ENCODE results near the gene GALM.
"Not testable (repeated sequence)": the region's sequence is repeated elsewhere in the genome, so short reads cannot be mapped to it uniquely, and the experiment has no call there.

GALM gene

GRCh38 chr2:38636069-38636468, 29.8 kb upstream of the GALM start:
- Mint-ChIP-seq H3K4me3 (no peak overlapping the region), H3K27ac (no peak overlapping the region), H3K36me3 (peaks cover 4% of the 10 kb centered on the region), H3K27me3 (peaks cover 4% of the 10 kb centered on the region), H3K9me3 (peaks cover 5% of the 10 kb centered on the region), H3K4me1 (peaks cover 29% of the 10 kb centered on the region)
- CTCF ChIA-PET, result no interaction called here
- no peak for DNase-seq

DNA sequence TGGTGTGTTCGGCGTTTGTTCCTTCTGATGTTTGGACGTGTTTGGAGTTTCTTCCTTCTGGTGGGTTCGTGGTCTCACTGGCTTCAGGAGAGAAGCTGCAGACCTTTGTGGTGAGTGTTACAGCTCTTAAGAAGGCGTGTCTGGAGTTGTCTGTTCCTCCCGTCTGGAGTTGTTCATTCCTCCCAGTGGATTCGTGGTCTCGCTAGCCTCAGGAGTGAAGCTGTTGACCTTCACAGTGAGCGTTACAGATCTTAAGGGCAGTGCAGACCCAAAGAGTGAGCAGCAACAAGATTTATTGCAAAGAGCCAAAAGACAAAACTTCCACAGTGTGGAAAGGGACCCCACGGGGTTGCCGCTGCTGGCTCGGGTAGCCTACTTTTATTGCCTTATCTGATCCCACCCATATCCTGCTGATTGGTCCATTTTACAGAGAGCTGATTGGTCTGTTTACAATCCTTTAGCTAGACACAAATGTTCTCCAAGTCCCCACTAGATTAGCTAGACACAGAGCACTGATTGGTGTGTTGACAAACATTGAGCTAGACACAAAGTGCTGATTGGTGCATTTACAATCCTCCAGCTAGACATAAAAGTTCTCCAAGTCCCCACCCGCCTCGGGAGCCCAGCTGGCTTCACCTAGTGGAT, 23.4 kb upstream of the GALM start:
- not testable (repeated sequence) for H3K27me3 Mint-ChIP-seq, H3K36me3 Mint-ChIP-seq, H3K9me3 Mint-ChIP-seq, DNase-seq, H3K4me3 Mint-ChIP-seq
- Mint-ChIP-seq H3K27ac (peak overlapping the region; percentile 76), H3K4me1 (peaks cover 46% of the 10 kb centered on the region)
- CTCF ChIA-PET, result interaction anchor here (0.7 kb wide), 1 partner anchor 37 kb away, joined by 3 read pairs; no protein-coding TSS in a partner anchor

GRCh38 chr2:38643021-38643671, 22.8 kb upstream of the GALM start:
- H3K27ac Mint-ChIP-seq, result peak overlapping the region; percentile 94
- peaks cover 4% of the 10 kb centered on the region for H3K27me3 Mint-ChIP-seq
- H3K4me3 Mint-ChIP-seq, result no peak overlapping the region
- CTCF ChIA-PET, result interaction anchor here (0.7 to 0.9 kb wide), 2 partner anchors 16 to 38 kb away, joined by 3 read pairs; no protein-coding TSS in a partner anchor
- H3K4me1 Mint-ChIP-seq, result peaks cover 52% of the 10 kb centered on the region
- peaks cover 13% of the 10 kb centered on the region for H3K36me3 Mint-ChIP-seq
- DNase-seq, result peak; percentile 26
- H3K9me3 Mint-ChIP-seq, result peaks cover 8% of the 10 kb centered on the region

DNA sequence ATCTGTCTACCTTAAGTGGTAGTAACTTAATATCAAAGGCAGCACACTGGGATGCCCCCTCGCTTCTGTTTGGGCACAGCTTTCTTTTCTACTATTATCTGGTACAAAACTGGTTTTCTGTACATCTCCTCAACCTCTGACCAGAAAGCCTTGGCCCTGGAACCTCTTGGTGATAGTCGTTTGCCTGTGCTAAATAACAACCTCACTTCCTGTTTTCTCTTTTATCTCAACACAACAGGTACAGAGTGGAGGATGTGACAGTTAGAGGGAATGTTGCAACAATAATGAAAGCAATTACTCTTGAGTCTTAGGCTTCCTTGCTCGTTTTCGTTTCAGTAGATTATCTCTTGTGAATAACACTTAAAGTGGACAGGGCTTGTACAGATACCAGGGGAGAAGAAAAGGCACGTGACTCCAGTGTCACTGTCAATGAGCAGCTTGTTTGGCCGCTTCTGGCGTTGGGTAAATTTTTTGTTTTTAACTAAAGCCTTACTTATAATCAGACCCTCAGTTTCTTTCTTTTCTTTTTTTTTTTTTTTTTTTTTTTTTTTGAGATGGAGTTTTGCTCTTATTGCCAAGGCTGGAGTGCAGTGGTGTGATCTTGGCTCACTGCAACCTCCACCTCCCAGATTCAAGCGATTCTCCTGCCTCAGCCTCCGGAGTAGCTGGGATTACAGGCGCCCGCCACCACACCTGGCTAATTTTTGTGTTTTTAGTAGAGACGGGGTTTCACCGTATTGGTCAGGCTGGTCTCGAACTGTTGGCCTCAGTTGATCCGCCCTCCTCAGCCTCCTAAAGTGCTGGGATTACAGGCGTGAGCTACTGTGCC, 22.0 kb upstream of the GALM start:
- Mint-ChIP-seq H3K27ac (peak overlapping the region; percentile 94), H3K4me1 (peaks cover 57% of the 10 kb centered on the region), H3K36me3 (peaks cover 21% of the 10 kb centered on the region), H3K9me3 (peaks cover 15% of the 10 kb centered on the region), H3K4me3 (peak overlapping the region; percentile 51)
- H3K27me3 Mint-ChIP-seq, result not testable (repeated sequence)
- CTCF ChIA-PET, result interaction anchor here (0.9 kb wide), 1 partner anchor 15 kb away, joined by 3 read pairs; no protein-coding TSS in a partner anchor
- DNase-seq, result peak; percentile 54

GRCh38 chr2:38648107-38648761, 17.7 kb upstream of the GALM start:
- CTCF ChIA-PET, result interaction anchor here (0.6 to 1.2 kb wide), 2 partner anchors 39 to 45 kb away, joined by 3 read pairs; partner anchors contain the start of gene HNRNPLL
- peaks cover 77% of the 10 kb centered on the region for H3K4me1 Mint-ChIP-seq

GRCh38 chr2:38649176-38649728, 16.7 kb upstream of the GALM start:
- CTCF ChIA-PET, result interaction anchor here (2.2 kb wide), 1 partner anchor 45 kb away, joined by 6 read pairs; no protein-coding TSS in a partner anchor
- H3K4me1 Mint-ChIP-seq, result peaks cover 79% of the 10 kb centered on the region

More at GRCh38 chr2:38648107-38648761, 17.7 kb upstream of the GALM start:
- peaks cover 24% of the 10 kb centered on the region for H3K9me3 Mint-ChIP-seq
- no peak overlapping the region for H3K4me3 Mint-ChIP-seq
- H3K27me3 Mint-ChIP-seq, result no peaks in the 10 kb centered on the region
- peaks cover 28% of the 10 kb centered on the region for H3K36me3 Mint-ChIP-seq
- DNase-seq, result no peak
- peak overlapping the region; percentile 63 for H3K27ac Mint-ChIP-seq

DNA sequence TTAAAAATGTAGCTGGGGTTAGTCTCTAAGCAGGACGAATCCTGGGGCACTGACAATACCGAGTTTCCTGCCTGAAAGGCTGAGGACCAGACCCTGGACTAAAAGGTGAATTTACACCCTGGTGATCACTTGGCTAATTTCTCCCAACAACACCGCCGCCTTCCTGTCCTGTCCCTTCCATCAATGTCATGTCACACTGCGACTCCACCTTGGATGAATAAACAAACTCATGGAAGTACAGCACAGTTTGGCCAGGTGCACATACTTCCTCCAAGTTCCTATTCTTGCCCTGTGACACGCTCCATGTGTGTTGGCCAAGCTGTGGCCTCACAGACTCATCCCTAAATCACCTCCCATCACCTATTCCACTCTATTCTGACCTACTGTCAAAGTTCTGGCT, 15.9 kb upstream of the GALM start:
- H3K4me3 Mint-ChIP-seq, result no peak overlapping the region
- peaks cover 79% of the 10 kb centered on the region for H3K4me1 Mint-ChIP-seq
- H3K27me3 Mint-ChIP-seq, result no peaks in the 10 kb centered on the region
- DNase-seq, result no peak
- peaks cover 22% of the 10 kb centered on the region for H3K36me3 Mint-ChIP-seq
- H3K27ac Mint-ChIP-seq, result no peak overlapping the region
- peaks cover 24% of the 10 kb centered on the region for H3K9me3 Mint-ChIP-seq
- CTCF ChIA-PET, result interaction anchor here (1.2 to 2.2 kb wide), 2 partner anchors 17 to 46 kb away, joined by 3 to 6 read pairs; no protein-coding TSS in a partner anchor

More at GRCh38 chr2:38649176-38649728, 16.7 kb upstream of the GALM start:
- peaks cover 24% of the 10 kb centered on the region for H3K9me3 Mint-ChIP-seq
- H3K4me3 Mint-ChIP-seq, result no peak overlapping the region
- peaks cover 24% of the 10 kb centered on the region for H3K36me3 Mint-ChIP-seq
- no peak for DNase-seq
- no peaks in the 10 kb centered on the region for H3K27me3 Mint-ChIP-seq
- H3K27ac Mint-ChIP-seq, result peak overlapping the region; percentile 29

DNA sequence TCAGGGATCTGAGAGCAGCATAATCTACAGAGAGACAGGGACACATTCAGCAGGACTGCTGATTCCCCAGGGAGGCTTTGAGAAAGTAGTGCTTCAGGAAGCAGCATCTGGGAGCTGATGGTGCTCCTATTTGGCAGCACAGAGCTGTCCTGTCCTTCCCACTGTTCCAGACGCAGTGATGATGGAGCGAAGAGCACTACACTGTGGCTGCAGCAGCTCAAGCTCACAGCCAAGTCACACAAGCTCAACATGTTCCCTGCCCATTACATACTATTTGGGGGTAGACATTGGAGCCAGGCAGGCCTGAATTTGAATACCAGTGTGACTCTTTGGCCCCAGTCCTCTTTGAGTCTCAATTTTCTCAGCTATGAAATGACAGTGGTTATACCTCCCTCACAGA, 15.2 kb upstream of the GALM start:
- DNase-seq, result no peak
- Mint-ChIP-seq H3K36me3 (peaks cover 22% of the 10 kb centered on the region), H3K4me3 (no peak overlapping the region), H3K27me3 (no peaks in the 10 kb centered on the region), H3K27ac (peak overlapping the region; percentile 92), H3K4me1 (peaks cover 79% of the 10 kb centered on the region), H3K9me3 (peaks cover 24% of the 10 kb centered on the region)
- CTCF ChIA-PET, result interaction anchor here (1.2 to 2.2 kb wide), 2 partner anchors 16 to 47 kb away, joined by 3 to 6 read pairs; no protein-coding TSS in a partner anchor

GRCh38 chr2:38652431-38653273, 13.3 kb upstream of the GALM start:
- Mint-ChIP-seq H3K9me3 (peaks cover 21% of the 10 kb centered on the region), H3K27ac (peak overlapping the region; percentile 92), H3K27me3 (no peaks in the 10 kb centered on the region), H3K36me3 (peaks cover 20% of the 10 kb centered on the region), H3K4me3 (peak overlapping the region; percentile 4), H3K4me1 (peaks cover 74% of the 10 kb centered on the region)
- CTCF ChIA-PET, result interaction anchor here (0.7 to 3.0 kb wide), 6 partner anchors 10 to 49 kb away, joined by 4 to 15 read pairs (median 9); partner anchors contain the start of genes GALM and HNRNPLL
- DNase-seq, result peak; percentile 24

DNA sequence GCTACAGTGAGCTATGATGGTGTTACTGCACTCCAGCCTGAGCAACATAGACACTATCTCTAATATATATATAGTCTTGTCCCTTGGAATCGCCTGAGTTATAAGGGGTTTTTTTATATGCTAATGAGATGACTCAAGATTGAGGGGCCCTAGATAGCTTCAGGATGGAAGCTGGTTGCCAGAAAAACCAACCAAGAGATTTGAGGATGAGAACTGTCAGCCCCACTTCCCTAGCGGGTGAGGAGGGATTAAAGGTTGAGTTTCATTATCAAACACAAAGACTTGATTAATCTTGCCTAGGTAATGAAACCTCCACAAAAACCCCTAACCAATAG, 12.6 kb upstream of the GALM start:
- Mint-ChIP-seq H3K36me3 (peaks cover 13% of the 10 kb centered on the region), H3K4me3 (peak overlapping the region; percentile 41), H3K27ac (peak overlapping the region; percentile 92), H3K9me3 (peaks cover 14% of the 10 kb centered on the region), H3K4me1 (peaks cover 68% of the 10 kb centered on the region), H3K27me3 (no peaks in the 10 kb centered on the region)
- DNase-seq, result no peak
- CTCF ChIA-PET, result interaction anchor here (0.7 to 3.0 kb wide), 7 partner anchors 10 to 52 kb away, joined by 3 to 15 read pairs (median 4); partner anchors contain the start of gene HNRNPLL

DNA sequence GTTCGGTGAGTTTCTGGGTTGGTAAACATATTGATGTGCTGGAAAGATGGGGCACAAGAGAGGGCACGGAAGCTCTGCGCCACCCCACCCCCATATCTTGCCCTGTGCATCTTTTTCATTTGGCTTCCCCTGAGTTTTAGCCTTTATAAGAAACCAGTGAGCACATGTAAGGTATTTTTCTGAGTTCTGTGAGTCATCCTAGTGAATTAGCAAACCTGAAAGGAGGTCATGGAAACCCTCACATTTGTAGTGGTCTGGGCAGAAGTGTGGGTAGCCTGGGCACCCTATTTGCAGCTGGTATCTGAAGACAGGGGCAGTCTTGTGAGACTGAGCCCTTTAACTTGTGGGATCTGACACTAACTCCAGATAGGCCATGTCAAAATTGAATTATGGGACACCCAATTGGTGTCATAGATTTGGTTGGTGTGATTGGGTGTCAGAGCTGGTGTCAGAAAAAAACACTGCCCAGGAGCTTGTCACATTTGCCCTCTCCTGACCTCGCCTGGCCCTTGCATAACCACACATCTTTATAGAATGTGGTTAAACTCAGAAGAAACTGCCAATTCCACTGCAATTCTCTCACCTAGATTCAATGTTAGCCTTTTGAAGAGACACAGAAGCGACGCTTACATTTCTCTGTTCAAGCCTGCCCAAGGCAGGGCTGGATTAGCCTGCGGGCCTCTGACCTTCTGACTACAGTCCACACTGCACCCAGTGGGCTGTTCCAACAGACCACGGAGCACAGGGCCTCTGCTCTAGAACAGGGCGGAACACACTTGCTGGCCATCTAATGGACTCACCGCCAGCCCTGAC, 12.0 kb upstream of the GALM start:
- Mint-ChIP-seq H3K27me3 (no peaks in the 10 kb centered on the region), H3K4me3 (peak overlapping the region; percentile 41), H3K9me3 (peaks cover 8% of the 10 kb centered on the region), H3K4me1 (peaks cover 66% of the 10 kb centered on the region), H3K36me3 (peaks cover 8% of the 10 kb centered on the region), H3K27ac (peak overlapping the region; percentile 92)
- CTCF ChIA-PET, result interaction anchor here (0.7 to 3.0 kb wide), 8 partner anchors 9 to 72 kb away, joined by 3 to 15 read pairs (median 4); partner anchors contain the start of gene HNRNPLL
- DNase-seq, result peak; percentile 58

Measured in activated naive CD4-positive, alpha-beta T cell treated with anti-CD3 and anti-CD28 coated beads, Interleukin-2, amount 10 ng/mL, durations not matched to agents 7 days and 5 days (primary cell).